Adrenal gland (tissue), 5 donors: ENCODE data around the gene POLR1A.

Experiments used
- CTCF ChIP-seq, 6 experiments: fragments of 450-650 bp in 4 of 6; fragments of 200-600 bp in 2 of 6; sonication (generic) in 1 of 6; IDR thresholded peaks; 1 replicate in 5 of 6; 2 replicates in 1 of 6; pipeline versions ENCODE4 v1.5.1 to v1.8.0; 2016 to 2021; ENCODE audit warnings: antibody characterized with exemption in 6 of 6, mild to moderate bottlenecking in 2 of 6, moderate library complexity in 1 of 6
- POLR2A ChIP-seq, 2 donors: fragments of 450-650 bp; IDR thresholded peaks; one replicate each; pipeline ENCODE4 v1.6.1; 2017; ENCODE audit warnings: antibody characterized with exemption in 2 of 2, mild to moderate bottlenecking in 2 of 2, moderate library complexity in 1 of 2
- donor health status: DM: no; HTN: no; CAD: no.

- TF ChIP-seq CTCF (IDR thresholded peaks at IDR 0.05) (no peak), POLR2A (IDR thresholded peaks at IDR 0.05) (no peak)
Measured at GRCh38 chr2:86068648-86069047, 37.0 kb downstream of the POLR1A start.
